ENCODE measurements around the gene ZNF385B. TPM values are rescaled to one million over a fixed set of nuclear protein-coding genes. Genes with fewer than 3 reads are reported as not detected.

The ZNF385B gene
- total RNA-seq, 1 experiment from 2014 or later = 0.77 TPM

- H3K27me3 ChIP-seq (replicated peaks; ENCODE audit: control insufficient read depth, insufficient read depth, low read length) = no peaks in the 10 kb centered on the region
- Mint-ChIP-seq H3K27ac (ENCODE audit: unreplicated experiment) (no peak overlapping the region), H3K4me3 (ENCODE audit: unreplicated experiment) (no peak overlapping the region), H3K4me1 (ENCODE audit: low read depth, unreplicated experiment) (no peaks in the 10 kb centered on the region), H3K36me3 (ENCODE audit: insufficient read depth, unreplicated experiment) (no peaks in the 10 kb centered on the region), H3K9me3 (ENCODE audit: unreplicated experiment) (peaks cover 7% of the 10 kb centered on the region), H3K27me3 (ENCODE audit: insufficient read depth, unreplicated experiment) (no peaks in the 10 kb centered on the region)
- ChIA-PET POLR2A (no interaction called here), CTCF (interaction anchor here (1.2 kb wide), 1 partner anchor 149 kb away, joined by 7 read pairs; no protein-coding TSS in a partner anchor)
- H3K4me3 ChIP-seq (ENCODE audit: low read depth, low read length) = no peak overlapping the region
- no peak for DNase-seq
- no peaks in the 10 kb centered on the region for H3K36me3 ChIP-seq (ENCODE audit: control insufficient read depth, insufficient read depth, low read length)
- TF ChIP-seq CTCF (IDR thresholded peaks at IDR 0.05; ENCODE audit: insufficient read depth in 1 of 2, low read depth in 1 of 2, low read length in 1 of 2, severe bottlenecking in 1 of 2, unreplicated experiment in 1 of 2) = no peak
- no peaks in the 10 kb centered on the region for H3K4me1 ChIP-seq
- intact Hi-C loops (cut with micrococcal nuclease; ENCODE audit: unreplicated experiment) = loop anchor here (5.0 kb wide), 1 partner anchor 174 kb away; no protein-coding TSS in a partner anchor
- H3K9me3 ChIP-seq = 0 out of 2 replicates have a peak, but pooled peaks cover 3% of the 10 kb centered on the region
- no TSS peak for BruUV-seq (replicated peaks)
Observed at GRCh38 chr2:179596018-179596417, 265.4 kb downstream of the ZNF385B start.

DNA sequence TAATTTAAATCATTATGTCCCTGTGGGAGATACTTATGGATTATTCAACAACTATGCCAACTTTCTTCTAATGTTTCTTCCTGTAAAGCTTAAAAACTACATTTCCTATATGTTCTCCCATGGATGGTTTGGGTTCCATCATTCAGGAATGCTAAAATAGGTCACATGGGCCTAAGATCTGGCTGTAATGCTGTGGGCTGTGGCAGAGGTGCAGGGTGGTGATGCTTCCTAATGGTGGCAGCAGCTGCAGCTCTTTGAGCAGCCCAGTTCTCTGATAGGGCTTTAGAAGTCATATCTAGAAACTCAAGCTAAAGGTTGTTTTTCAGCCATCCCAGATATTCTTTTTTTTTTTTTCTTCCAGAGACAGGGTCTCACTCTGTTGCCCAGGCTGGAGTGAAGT is 266.1 kb downstream of the ZNF385B start:
- no peak overlapping the region for H3K4me3 Mint-ChIP-seq (ENCODE audit: unreplicated experiment)
- no peaks in the 10 kb centered on the region for H3K36me3 ChIP-seq (ENCODE audit: control insufficient read depth, insufficient read depth, low read length)
- H3K4me1 Mint-ChIP-seq (ENCODE audit: low read depth, unreplicated experiment) = no peaks in the 10 kb centered on the region
- H3K27me3 ChIP-seq (replicated peaks; ENCODE audit: control insufficient read depth, insufficient read depth, low read length) = no peaks in the 10 kb centered on the region
- DNase-seq = peak; percentile 28 to 44
- H3K9me3 ChIP-seq = 0 out of 2 replicates have a peak, but pooled peaks cover 3% of the 10 kb centered on the region
- H3K4me3 ChIP-seq (ENCODE audit: low read depth, low read length) = no peak overlapping the region
- peaks cover 7% of the 10 kb centered on the region for H3K9me3 Mint-ChIP-seq (ENCODE audit: unreplicated experiment)
- no peaks in the 10 kb centered on the region for H3K27me3 Mint-ChIP-seq (ENCODE audit: insufficient read depth, unreplicated experiment)
- no peak overlapping the region for H3K27ac Mint-ChIP-seq (ENCODE audit: unreplicated experiment)
- no peaks in the 10 kb centered on the region for H3K36me3 Mint-ChIP-seq (ENCODE audit: insufficient read depth, unreplicated experiment)
- ChIA-PET CTCF (interaction anchor here (1.2 kb wide), 1 partner anchor 149 kb away, joined by 7 read pairs; no protein-coding TSS in a partner anchor), POLR2A (no interaction called here)
- H3K4me1 ChIP-seq = no peaks in the 10 kb centered on the region
- intact Hi-C loops (cut with micrococcal nuclease; ENCODE audit: unreplicated experiment) = loop anchor here (1.0 to 5.0 kb wide), 3 partner anchors 74 to 173 kb away; no protein-coding TSS in a partner anchor
- TF ChIP-seq CTCF (IDR thresholded peaks at IDR 0.05; ENCODE audit: insufficient read depth in 1 of 2, low read depth in 1 of 2, low read length in 1 of 2, severe bottlenecking in 1 of 2, unreplicated experiment in 1 of 2) = peak in 1 of 2 experiments; percentile 10
- no TSS peak for BruUV-seq (replicated peaks)

DNA sequence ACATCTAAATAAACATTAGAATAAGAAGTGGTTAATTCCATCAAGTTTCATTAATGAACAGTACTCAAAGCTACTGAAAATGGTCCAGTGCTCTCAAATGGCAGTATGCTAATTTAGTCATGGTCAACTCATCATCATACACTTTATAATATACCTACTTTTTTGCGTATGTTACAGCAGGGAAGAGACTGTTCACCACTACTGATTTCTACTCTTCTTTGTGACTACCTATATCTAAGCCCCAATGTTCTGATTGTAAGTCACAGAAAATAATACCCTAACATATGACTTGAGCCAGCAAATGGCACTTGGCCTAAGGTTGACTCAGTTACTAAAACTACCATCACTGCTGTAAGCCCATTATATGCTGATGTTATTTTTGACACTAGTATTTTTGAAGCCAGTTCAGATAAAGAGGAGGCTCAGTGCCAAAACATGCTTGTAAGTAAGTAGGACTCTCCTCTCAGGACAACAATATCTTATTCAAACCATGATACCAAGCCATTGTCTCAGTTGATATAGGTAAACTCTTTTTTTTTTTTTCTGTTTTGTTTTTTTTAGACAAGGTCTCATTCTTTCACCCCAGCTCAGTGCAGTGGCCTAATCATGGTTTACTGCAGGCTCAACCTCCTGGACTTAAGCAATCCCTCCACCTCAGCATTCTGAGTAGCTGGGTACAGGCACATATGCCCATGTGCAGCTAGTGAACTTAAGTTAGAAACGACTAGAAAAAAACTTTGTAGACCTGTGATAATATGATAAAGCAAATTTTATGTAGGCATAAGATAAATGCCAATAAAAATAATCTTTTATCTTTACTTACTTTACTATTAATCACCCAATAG is 266.9 kb downstream of the ZNF385B start:
- Mint-ChIP-seq H3K36me3 (ENCODE audit: insufficient read depth, unreplicated experiment) (no peaks in the 10 kb centered on the region), H3K27ac (ENCODE audit: unreplicated experiment) (no peak overlapping the region), H3K27me3 (ENCODE audit: insufficient read depth, unreplicated experiment) (no peaks in the 10 kb centered on the region), H3K4me3 (ENCODE audit: unreplicated experiment) (no peak overlapping the region), H3K9me3 (ENCODE audit: unreplicated experiment) (peaks cover 7% of the 10 kb centered on the region), H3K4me1 (ENCODE audit: low read depth, unreplicated experiment) (no peaks in the 10 kb centered on the region)
- Histone ChIP-seq H3K27me3 (replicated peaks; ENCODE audit: control insufficient read depth, insufficient read depth, low read length) (no peaks in the 10 kb centered on the region), H3K9me3 (0 out of 2 replicates have a peak, but pooled peaks cover 3% of the 10 kb centered on the region), H3K36me3 (ENCODE audit: control insufficient read depth, insufficient read depth, low read length) (no peaks in the 10 kb centered on the region), H3K4me3 (ENCODE audit: low read depth, low read length) (no peak overlapping the region), H3K4me1 (no peaks in the 10 kb centered on the region)
- POLR2A ChIA-PET = no interaction called here
- no TSS peak for BruUV-seq (replicated peaks)
- intact Hi-C loops (cut with micrococcal nuclease; ENCODE audit: unreplicated experiment) = loop anchor here (1.0 to 5.0 kb wide), 3 partner anchors 75 to 172 kb away; no protein-coding TSS in a partner anchor
- TF ChIP-seq CTCF (IDR thresholded peaks at IDR 0.05; ENCODE audit: insufficient read depth in 1 of 2, low read depth in 1 of 2, low read length in 1 of 2, severe bottlenecking in 1 of 2, unreplicated experiment in 1 of 2) = no peak
- CTCF ChIA-PET = interaction anchor here (1.2 kb wide), 1 partner anchor 150 kb away, joined by 7 read pairs; no protein-coding TSS in a partner anchor
- DNase-seq = no peak

Data from Caco-2 (cell line).